Esophagus squamous epithelium (tissue), 5 donors: ENCODE measurements around the gene RASA3. TPM values are rescaled to one million over a fixed set of nuclear protein-coding genes. Genes with fewer than 3 reads are reported as not detected.
"Not testable (repeated sequence)": the region's sequence is repeated elsewhere in the genome, so short reads cannot be mapped to it uniquely, and the experiment has no call there.

Experiments used
- DNase-seq: peaks from one replicate; lab custom pipeline; 2025; lab: John Stamatoyannopoulos, UW
- H3K27ac ChIP-seq, 4 donors: fragments of 200-600 bp; sonication (generic); one replicate each; pipeline ENCODE4 v1.5.1; 2016 to 2019; ENCODE audit warnings: mild to moderate bottlenecking in 1 of 4
- H3K27me3 ChIP-seq, 4 donors: fragments of 200-600 bp; sonication (generic); 1 replicate in 3 of 4; 2 replicates in 1 of 4; pipeline versions ENCODE4 v1.5.1 to v1.6.0; 2017 to 2021; ENCODE audit warnings: antibody characterized with exemption in 1 of 4
- H3K36me3 ChIP-seq, 3 donors: fragments of 200-600 bp; sonication (generic); one replicate each; pipeline ENCODE4 v1.5.1; 2016 to 2019
- H3K4me1 ChIP-seq, 3 donors: fragments of 200-600 bp; sonication (generic); one replicate each; pipeline ENCODE4 v1.5.1; 2017 to 2019
- H3K4me3 ChIP-seq, 4 donors: fragments of 200-600 bp; sonication (generic); 1 replicate in 3 of 4; 2 replicates in 1 of 4; pipeline ENCODE4 v1.5.1; 2016 to 2019; ENCODE audit warnings: mild to moderate bottlenecking in 2 of 4, moderate library complexity in 1 of 4
- H3K9me3 ChIP-seq, 3 donors: fragments of 200-600 bp; sonication (generic); one replicate each; pipeline ENCODE4 v1.5.1; 2016 to 2019
- POLR2A ChIP-seq, 4 donors: fragments of 450-650 bp; IDR thresholded peaks; one replicate each; pipeline ENCODE4 v1.6.1; 2017; ENCODE audit warnings: antibody characterized with exemption in 4 of 4, mild to moderate bottlenecking in 4 of 4, moderate library complexity in 3 of 4
- WGBS, 2 donors: methylation state at CpG; one replicate each; pipeline ENCODE4 v1.1.5; 2018; 5-methylcytosine and 5-hydroxymethylcytosine counted together
- intact Hi-C: fragments of 100-400 bp; cut with DNase I; formaldehyde crosslinking; loops from one replicate; pipeline ENCODE4 v1.15.0; 2022
- total RNA-seq, 4 donors: library from RNA; depleted of rRNA; stranded (reverse); fragments of >200 nt; gene quantifications; one replicate each; pipeline ENCODE4 v1.1.0, GENCODE V29; 2016
- TF ChIP-seq, protein P1 (sequence below), 6 experiments: fragments of 450-650 bp in 4 of 6; fragments of 200-600 bp in 2 of 6; sonication (generic) in 2 of 6; IDR thresholded peaks; one replicate each; pipeline ENCODE4 v1.5.1; 2016 to 2019; ENCODE audit warnings: antibody characterized with exemption in 6 of 6, mild to moderate bottlenecking in 4 of 6, moderate library complexity in 4 of 6
- donor health status: DM: yes; HTN: yes; CAD: no.

Gene RASA3
- total RNA-seq, 4 donors from 2014 or later = 1.4 to 8.8 (median 3.1) TPM

DNA sequence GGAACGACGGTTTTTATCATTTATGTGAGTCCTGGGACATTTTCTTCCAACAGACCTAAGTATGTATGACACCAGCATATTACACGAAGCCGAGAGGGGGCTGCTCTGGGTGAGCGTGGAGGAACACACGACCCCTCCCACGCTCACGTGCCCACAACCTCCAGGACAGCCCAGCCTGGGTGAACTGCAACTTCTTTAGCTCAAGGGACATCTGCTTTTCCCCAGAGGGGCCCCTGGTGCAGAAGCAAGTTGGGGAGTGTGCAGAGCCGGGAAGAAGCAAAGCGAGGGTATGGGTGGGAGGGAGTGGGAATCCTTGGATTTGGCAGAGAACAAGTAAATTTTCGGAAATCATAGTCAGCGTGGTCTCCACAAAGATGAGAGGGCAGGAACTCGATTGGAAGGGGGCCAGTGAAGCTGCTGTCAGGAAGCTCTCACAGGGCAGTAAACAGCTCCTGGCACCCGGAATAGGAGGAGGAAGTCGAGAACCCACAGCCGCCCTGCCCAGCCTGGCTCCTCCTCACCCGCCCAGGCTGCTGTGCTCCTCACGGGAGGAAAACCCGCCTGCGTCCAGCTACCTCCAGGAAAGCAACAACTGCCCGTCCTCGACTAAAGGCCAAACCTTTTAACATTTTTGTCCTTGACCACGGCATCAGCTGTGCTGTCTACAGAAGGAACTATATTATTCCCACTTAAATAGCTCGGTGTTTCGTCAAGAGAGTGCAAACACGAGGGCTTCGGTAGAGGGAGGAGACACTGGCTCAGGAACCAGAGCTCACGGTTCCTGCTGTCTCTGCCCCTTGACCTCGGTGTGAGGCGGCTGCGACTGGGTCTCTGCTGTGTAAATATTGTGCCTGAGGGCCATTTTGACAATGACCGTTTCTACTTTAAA lies 29.5 kb upstream of the RASA3 start:
- Histone ChIP-seq H3K27me3 (peaks cover 0 to 71% (median 0%) of the 10 kb centered on the region in 4 donors), H3K9me3 (no peaks in the 10 kb centered on the region), H3K27ac (peak overlapping the region in 2 of 4 donors; percentile 6 to 47), H3K4me1 (peaks cover 15 to 34% (median 24%) of the 10 kb centered on the region in 3 donors), H3K36me3 (no peaks in the 10 kb centered on the region), H3K4me3 (peak overlapping the region in 1 of 4 donors; percentile 53)
- WGBS, 2 donors = 23 to 24% methylated on average over 24 to 30 of the region's 32 CpGs
- no peak for DNase-seq
- TF ChIP-seq, protein P1, sequence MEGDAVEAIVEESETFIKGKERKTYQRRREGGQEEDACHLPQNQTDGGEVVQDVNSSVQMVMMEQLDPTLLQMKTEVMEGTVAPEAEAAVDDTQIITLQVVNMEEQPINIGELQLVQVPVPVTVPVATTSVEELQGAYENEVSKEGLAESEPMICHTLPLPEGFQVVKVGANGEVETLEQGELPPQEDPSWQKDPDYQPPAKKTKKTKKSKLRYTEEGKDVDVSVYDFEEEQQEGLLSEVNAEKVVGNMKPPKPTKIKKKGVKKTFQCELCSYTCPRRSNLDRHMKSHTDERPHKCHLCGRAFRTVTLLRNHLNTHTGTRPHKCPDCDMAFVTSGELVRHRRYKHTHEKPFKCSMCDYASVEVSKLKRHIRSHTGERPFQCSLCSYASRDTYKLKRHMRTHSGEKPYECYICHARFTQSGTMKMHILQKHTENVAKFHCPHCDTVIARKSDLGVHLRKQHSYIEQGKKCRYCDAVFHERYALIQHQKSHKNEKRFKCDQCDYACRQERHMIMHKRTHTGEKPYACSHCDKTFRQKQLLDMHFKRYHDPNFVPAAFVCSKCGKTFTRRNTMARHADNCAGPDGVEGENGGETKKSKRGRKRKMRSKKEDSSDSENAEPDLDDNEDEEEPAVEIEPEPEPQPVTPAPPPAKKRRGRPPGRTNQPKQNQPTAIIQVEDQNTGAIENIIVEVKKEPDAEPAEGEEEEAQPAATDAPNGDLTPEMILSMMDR (IDR thresholded peaks at IDR 0.05) = no peak
- TF ChIP-seq POLR2A (IDR thresholded peaks at IDR 0.05) = no peak
- intact Hi-C loops = no loop called here

DNA sequence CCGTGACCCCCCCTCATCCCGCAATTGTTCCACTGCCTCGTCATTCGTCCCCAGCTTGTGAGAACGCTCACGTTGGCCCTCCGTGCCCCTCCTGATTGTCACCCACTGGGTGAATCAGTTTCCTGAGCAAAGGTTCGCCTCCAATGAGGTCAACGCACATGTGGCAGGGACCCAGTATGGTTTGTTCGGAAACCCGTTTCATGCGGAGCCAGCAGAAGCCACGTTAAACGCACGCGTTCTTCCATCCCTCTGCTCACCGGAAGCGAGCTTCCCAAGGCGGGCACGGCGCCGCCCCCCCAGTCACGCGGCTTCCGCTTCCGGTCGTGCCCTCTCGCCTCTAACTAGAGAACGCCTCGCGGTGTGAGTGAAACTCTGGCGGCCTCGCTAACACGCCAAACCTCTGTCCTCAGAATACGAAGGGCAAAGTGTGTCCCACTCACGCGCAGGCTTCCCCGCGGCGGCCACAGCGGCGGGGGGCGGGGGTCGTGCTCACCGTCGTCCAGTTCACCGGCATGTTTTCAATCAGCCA lies 28.7 kb upstream of the RASA3 start:
- DNase-seq = no peak
- TF ChIP-seq POLR2A (IDR thresholded peaks at IDR 0.05) = no peak
- TF ChIP-seq, protein P1 (IDR thresholded peaks at IDR 0.05) = no peak
- whole genome bisulfite sequencing, 2 donors = 95 to 96% methylated on average over 22 to 31 of the region's 47 CpGs

DNA sequence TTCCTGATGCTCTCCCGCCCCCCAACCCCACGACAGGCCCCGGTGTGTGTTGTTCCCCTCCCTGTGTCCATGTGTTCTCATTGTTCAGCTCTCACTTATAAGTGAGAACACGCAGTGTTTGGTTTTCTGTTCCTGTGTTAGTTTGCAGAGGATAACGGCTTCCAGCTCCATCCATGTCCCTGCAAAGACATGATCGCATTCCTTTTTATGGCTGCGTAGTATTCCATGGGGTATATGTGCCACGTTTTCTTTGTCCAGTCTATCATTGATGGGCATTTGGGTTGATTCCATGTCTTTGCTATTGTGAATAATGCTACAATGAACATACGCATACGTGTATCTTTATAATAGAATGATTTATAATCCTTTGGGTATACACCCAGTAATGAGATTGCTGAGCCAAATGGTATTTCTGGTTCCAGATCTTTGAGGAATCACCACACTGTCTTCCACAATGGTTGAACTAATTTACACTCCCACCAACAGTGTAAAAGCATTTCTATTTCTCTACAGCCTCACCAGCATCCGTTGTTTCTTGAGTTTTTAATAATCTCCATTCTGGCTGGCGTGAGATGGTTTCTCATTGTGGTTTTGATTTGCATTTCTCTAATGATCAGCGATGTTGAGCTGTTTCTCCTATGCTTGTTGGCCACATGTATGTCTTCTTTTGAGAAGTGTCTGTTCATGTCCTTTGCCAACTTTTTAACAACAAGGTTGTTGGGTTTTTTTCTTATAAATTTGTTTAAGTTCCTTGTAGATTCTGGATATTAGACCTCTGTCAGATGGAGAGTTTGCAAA lies 26.6 kb upstream of the RASA3 start:
- H3K4me3 ChIP-seq, DNase-seq, H3K27ac ChIP-seq, H3K36me3 ChIP-seq, intact Hi-C loops, H3K9me3 ChIP-seq: not testable (repeated sequence)
- 81 to 85% methylated on average over 12 to 13 of the region's 13 CpGs for WGBS, 2 donors
- peaks cover 7 to 18% (median 13%) of the 10 kb centered on the region in 3 donors for H3K4me1 ChIP-seq
- peaks cover 0 to 43% (median 0%) of the 10 kb centered on the region in 4 donors for H3K27me3 ChIP-seq

More for the DNA sequence above, 28.7 kb upstream of the RASA3 start:
- peaks cover 9 to 27% (median 16%) of the 10 kb centered on the region in 3 donors for H3K4me1 ChIP-seq
- no peak overlapping the region for H3K4me3 ChIP-seq
- intact Hi-C loops = no loop called here
- no peaks in the 10 kb centered on the region for H3K9me3 ChIP-seq
- no peaks in the 10 kb centered on the region for H3K36me3 ChIP-seq
- H3K27ac ChIP-seq = peak overlapping the region in 1 of 4 donors; percentile 47
- peaks cover 0 to 63% (median 0%) of the 10 kb centered on the region in 4 donors for H3K27me3 ChIP-seq

DNA sequence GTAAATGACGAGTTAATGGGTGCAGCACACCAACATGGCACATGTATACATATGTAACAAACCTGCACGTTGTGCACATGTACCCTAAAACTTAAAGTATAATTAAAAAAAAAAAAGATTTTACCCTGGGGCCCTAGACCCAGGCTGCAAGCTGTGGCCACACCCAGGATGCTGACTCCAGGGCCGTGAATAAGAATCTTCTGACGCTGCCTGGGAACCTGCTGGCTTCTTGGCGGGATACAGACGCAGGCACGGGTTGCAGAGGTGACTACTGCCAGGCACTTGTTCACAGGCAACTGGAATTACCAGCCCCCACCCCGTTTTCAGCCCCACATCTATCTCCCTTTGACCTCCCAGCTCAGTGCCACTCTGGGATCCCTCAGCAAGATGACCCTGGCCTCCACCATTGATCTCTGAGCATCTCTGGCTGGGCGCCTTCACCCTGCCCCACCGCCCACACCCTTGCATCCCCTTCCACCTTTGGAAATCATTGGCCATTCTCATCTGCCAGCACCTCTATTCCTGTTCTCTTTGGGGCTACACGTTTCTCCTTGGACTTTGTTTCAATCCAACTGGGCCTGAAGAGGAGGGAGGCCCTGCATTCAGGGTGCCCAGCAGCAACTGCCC lies 25.6 kb upstream of the RASA3 start:
- no peaks in the 10 kb centered on the region for H3K36me3 ChIP-seq
- intact Hi-C loops = no loop called here
- TF ChIP-seq, protein P1 (IDR thresholded peaks at IDR 0.05) = no peak
- TF ChIP-seq POLR2A (IDR thresholded peaks at IDR 0.05) = no peak
- H3K27me3 ChIP-seq = peaks cover 0 to 34% (median 0%) of the 10 kb centered on the region in 4 donors
- 46 to 64% methylated on average over 10 to 11 of the region's 11 CpGs for WGBS, 2 donors
- DNase-seq = no peak
- peaks cover 7 to 18% (median 13%) of the 10 kb centered on the region in 3 donors for H3K4me1 ChIP-seq
- no peak overlapping the region for H3K27ac ChIP-seq
- no peak overlapping the region for H3K4me3 ChIP-seq
- no peaks in the 10 kb centered on the region for H3K9me3 ChIP-seq
